MCF 10A (cell line): Measurements from ENCODE around the gene MAPK8IP2. TPM values are rescaled to one million over a fixed set of nuclear protein-coding genes. Genes with fewer than 3 reads are reported as not detected.

Source experiments
- BruUV-seq: library from RNA; stranded (reverse); fragments of 400-500 nt; replicated peaks from 2 replicates; lab custom pipeline; 2021; lab: Mats Ljungman, UMichigan
- CTCF ChIA-PET: fragments of 300-600 bp; sonication (Branson Sonifier 250); formaldehyde crosslinking; extraction: SDS; loops from one replicate; lab custom pipeline; 2021; ENCODE audit warnings: antibody characterized with exemption, inconsistent platforms; lab: Yijun Ruan, JAX
- POLR2A ChIA-PET: fragments of 300-600, 350-650 bp; sonication (Branson Sonifier 250); formaldehyde crosslinking; extraction: SDS; loops from one replicate; lab custom pipeline; 2020; ENCODE audit warnings: antibody characterized with exemption, inconsistent platforms; lab: Yijun Ruan, JAX
- DNase-seq: peaks from one replicate; pipeline ENCODE4 v3.0.0-alpha.2; 2018; ENCODE audit not compliant: unreplicated experiment
- H3K27ac Mint-ChIP-seq: one replicate; pipeline ENCODE4 v1.8.0; 2022; ENCODE audit warnings: mild to moderate bottlenecking, low read depth, mixed read lengths; ENCODE audit not compliant: unreplicated experiment
- H3K27me3 Mint-ChIP-seq: one replicate; pipeline ENCODE4 v1.8.0; 2022; ENCODE audit warnings: mixed read lengths; ENCODE audit not compliant: insufficient read depth, unreplicated experiment
- H3K36me3 Mint-ChIP-seq: one replicate; pipeline ENCODE4 v1.8.0; 2022; ENCODE audit warnings: mild to moderate bottlenecking, moderate library complexity, mixed read lengths; ENCODE audit not compliant: insufficient read depth, unreplicated experiment
- H3K4me1 Mint-ChIP-seq: one replicate; pipeline ENCODE4 v1.8.0; 2022; ENCODE audit warnings: mixed read lengths; ENCODE audit not compliant: insufficient read depth, unreplicated experiment
- H3K4me3 Mint-ChIP-seq: one replicate; pipeline ENCODE4 v1.8.0; 2022; ENCODE audit warnings: mild to moderate bottlenecking, moderate library complexity, mixed read lengths; ENCODE audit not compliant: unreplicated experiment
- H3K9me3 Mint-ChIP-seq: one replicate; pipeline ENCODE4 v1.8.0; 2022; ENCODE audit warnings: mixed read lengths; ENCODE audit not compliant: unreplicated experiment
- intact Hi-C: fragments of 100-400 bp; cut with micrococcal nuclease; formaldehyde crosslinking; loops from 2 replicates; pipeline ENCODE4 v1.14.1; 2022
- total RNA-seq: library from RNA; stranded (reverse); gene quantifications from 2 replicates; pipeline ENCODE4 v1.2.3, GENCODE V29; 2022
- TF ChIP-seq, protein P1 (sequence below): fragments of 200-600 bp; IDR thresholded peaks from one replicate; pipeline ENCODE4 v1.8.0; 2022; ENCODE audit warnings: antibody characterized with exemption, mild to moderate bottlenecking; ENCODE audit not compliant: unreplicated experiment

Gene MAPK8IP2
- total RNA-seq, 1 experiment from 2014 or later: 1.2 TPM

DNA sequence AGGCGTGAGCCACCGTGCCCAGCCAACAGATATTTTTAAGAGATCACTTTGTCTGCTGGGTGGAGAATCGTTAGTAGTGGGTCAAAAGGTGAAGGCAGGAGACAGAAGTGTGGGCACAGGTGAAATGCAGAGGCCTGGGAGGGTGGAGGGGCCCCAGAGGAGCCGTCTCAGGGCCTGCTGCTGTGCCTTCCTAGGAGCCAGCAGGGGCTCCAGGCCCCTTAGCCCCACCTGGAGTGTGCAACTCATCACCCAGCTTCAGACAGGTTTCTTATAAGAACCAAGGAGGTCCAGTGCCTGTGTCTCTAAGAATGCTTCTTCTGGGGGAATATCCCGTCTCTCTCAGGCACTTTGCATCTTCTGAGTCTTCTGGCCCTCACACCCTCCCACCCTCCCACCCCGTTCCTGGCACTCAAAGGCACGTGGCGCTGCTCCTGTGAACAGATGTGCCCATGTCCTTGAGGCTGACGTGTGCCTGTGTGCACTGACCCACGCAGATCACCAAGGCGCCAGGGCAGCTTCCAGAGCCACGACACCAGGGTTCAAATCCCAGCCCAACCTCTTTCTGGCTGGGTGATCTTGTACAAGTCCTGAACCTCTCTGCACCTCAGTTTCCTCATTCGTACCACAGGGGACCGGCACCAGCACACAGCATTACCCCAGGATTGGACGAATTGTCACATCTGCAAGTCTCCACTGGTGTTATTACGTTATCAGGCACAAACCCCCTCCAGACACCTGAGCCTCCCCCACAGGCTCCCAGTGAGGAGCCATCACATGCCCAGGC, 23.9 kb downstream of the MAPK8IP2 start:
- Mint-ChIP-seq H3K4me1 (peaks cover 40% of the 10 kb centered on the region), H3K36me3 (peaks cover 10% of the 10 kb centered on the region), H3K4me3 (no peak overlapping the region), H3K9me3 (no peaks in the 10 kb centered on the region), H3K27ac (no peak overlapping the region), H3K27me3 (no peaks in the 10 kb centered on the region)
- intact Hi-C loops: loop anchor here (5.0 kb wide), 2 partner anchors 117 to 372 kb away; partner anchors contain the start of genes HDAC10, LMF2 and NCAPH2
- BruUV-seq: no TSS peak
- ChIA-PET POLR2A (interaction anchor here (0.7 to 1.2 kb wide), 2 partner anchors 49 to 96 kb away, joined by 3 to 4 read pairs; no protein-coding TSS in a partner anchor), CTCF (interaction anchor here (0.6 to 5.8 kb wide), 4 partner anchors 68 to 152 kb away, joined by 3 to 46 read pairs (median 4); no protein-coding TSS in a partner anchor)
- no peak for DNase-seq
- TF ChIP-seq, protein P1, sequence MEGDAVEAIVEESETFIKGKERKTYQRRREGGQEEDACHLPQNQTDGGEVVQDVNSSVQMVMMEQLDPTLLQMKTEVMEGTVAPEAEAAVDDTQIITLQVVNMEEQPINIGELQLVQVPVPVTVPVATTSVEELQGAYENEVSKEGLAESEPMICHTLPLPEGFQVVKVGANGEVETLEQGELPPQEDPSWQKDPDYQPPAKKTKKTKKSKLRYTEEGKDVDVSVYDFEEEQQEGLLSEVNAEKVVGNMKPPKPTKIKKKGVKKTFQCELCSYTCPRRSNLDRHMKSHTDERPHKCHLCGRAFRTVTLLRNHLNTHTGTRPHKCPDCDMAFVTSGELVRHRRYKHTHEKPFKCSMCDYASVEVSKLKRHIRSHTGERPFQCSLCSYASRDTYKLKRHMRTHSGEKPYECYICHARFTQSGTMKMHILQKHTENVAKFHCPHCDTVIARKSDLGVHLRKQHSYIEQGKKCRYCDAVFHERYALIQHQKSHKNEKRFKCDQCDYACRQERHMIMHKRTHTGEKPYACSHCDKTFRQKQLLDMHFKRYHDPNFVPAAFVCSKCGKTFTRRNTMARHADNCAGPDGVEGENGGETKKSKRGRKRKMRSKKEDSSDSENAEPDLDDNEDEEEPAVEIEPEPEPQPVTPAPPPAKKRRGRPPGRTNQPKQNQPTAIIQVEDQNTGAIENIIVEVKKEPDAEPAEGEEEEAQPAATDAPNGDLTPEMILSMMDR: no peak

DNA sequence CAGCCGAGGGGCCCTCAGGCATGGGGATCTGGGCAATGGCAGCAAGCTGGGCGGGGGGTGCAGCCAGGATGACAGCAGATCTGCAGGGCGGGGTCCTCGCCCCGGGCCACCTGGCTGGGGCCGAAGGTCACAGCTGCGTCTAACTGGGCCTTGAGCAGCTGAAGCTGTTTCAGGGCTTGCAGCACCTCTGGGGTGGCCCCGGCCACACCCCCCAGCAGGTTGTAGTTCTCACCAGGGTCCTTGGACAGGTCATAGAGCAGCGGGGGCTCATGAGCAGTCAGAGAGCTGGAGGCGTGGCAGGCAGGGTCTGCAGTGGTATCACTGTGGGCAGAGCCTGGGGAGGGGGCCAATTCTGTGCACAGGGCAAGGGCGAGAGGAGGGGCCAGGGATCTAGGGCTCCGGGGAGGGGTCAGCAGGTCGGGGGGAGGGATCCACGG, 24.6 kb downstream of the MAPK8IP2 start:
- ChIA-PET POLR2A (interaction anchor here (0.7 to 1.2 kb wide), 2 partner anchors 48 to 96 kb away, joined by 3 to 4 read pairs; no protein-coding TSS in a partner anchor), CTCF (interaction anchor here (1.6 to 5.8 kb wide), 2 partner anchors 67 to 97 kb away, joined by 4 to 46 read pairs; no protein-coding TSS in a partner anchor)
- TF ChIP-seq, protein P1: no peak
- intact Hi-C loops: no loop called here
- BruUV-seq: no TSS peak
- Mint-ChIP-seq H3K9me3 (no peaks in the 10 kb centered on the region), H3K27me3 (no peaks in the 10 kb centered on the region), H3K4me1 (peaks cover 40% of the 10 kb centered on the region), H3K27ac (no peak overlapping the region), H3K36me3 (peaks cover 10% of the 10 kb centered on the region), H3K4me3 (no peak overlapping the region)
- DNase-seq: no peak

GRCh38 chr22:50625568-50626313, 25.1 kb downstream of the MAPK8IP2 start:
- ChIA-PET CTCF (interaction anchor here (1.6 to 5.8 kb wide), 2 partner anchors 67 to 98 kb away, joined by 4 to 46 read pairs; no protein-coding TSS in a partner anchor), POLR2A (interaction anchor here (0.7 kb wide), 1 partner anchor 47 kb away, joined by 3 read pairs; no protein-coding TSS in a partner anchor)
- intact Hi-C loops: no loop called here
- BruUV-seq: no TSS peak
- Mint-ChIP-seq H3K27me3 (no peaks in the 10 kb centered on the region), H3K4me1 (peaks cover 38% of the 10 kb centered on the region), H3K36me3 (peaks cover 10% of the 10 kb centered on the region), H3K9me3 (no peaks in the 10 kb centered on the region), H3K27ac (no peak overlapping the region), H3K4me3 (no peak overlapping the region)
- TF ChIP-seq, protein P1: peak; percentile 15
- no peak for DNase-seq
